GM18520 (cell line): ENCODE results near the gene TPRN.

ENCODE experiments used
- ATAC-seq: cut with Tn5 transposase; IDR thresholded peaks from one replicate; pipeline ENCODE4 v1.9.1; 2021; ENCODE audit not compliant: unreplicated experiment

TPRN gene

GRCh38 chr9:137191245-137191644 lies 9.3 kb downstream of the TPRN start:
- no peak for ATAC-seq

GRCh38 chr9:137190315-137190856 lies 10.2 kb downstream of the TPRN start:
- ATAC-seq: no peak

GRCh38 chr9:137189297-137190295 lies 10.9 kb downstream of the TPRN start:
- no peak for ATAC-seq

GRCh38 chr9:137188490-137189296 lies 11.8 kb downstream of the TPRN start, which contains the start of the genes ANAPC2 and SSNA1:
Gene ANAPC2, minus strand, starts transcription at chr9:137188560. Its CDS starts 28 bp downstream, at chr9:137188532.
Gene SSNA1, plus strand, starts transcription at chr9:137188676. Its CDS starts 51 bp downstream, at chr9:137188727.
- ATAC-seq: peak; percentile 84

GRCh38 chr9:137188086-137188489 lies 12.5 kb downstream of the TPRN start:
- ATAC-seq: no peak

- no peak for ATAC-seq
These were observed 13.2 kb downstream of the TPRN start for GRCh38 chr9:137187386-137187785.

GRCh38 chr9:137186385-137186784 lies 14.2 kb downstream of the TPRN start:
- no peak for ATAC-seq

GRCh38 chr9:137185921-137186320 lies 14.6 kb downstream of the TPRN start:
- ATAC-seq: no peak

- ATAC-seq: no peak
These were observed 15.5 kb downstream of the TPRN start for GRCh38 chr9:137184881-137185660.

GRCh38 chr9:137183980-137184595 lies 16.5 kb downstream of the TPRN start:
- no peak for ATAC-seq

- ATAC-seq: no peak
These were observed 17.7 kb downstream of the TPRN start for GRCh38 chr9:137182836-137183235.

GRCh38 chr9:137181680-137182079 lies 18.9 kb downstream of the TPRN start:
- no peak for ATAC-seq

GRCh38 chr9:137180491-137180890 lies 20.1 kb downstream of the TPRN start:
- no peak for ATAC-seq

GRCh38 chr9:137179761-137180160 lies 20.8 kb downstream of the TPRN start:
- no peak for ATAC-seq

- no peak for ATAC-seq
These were observed 21.5 kb downstream of the TPRN start for GRCh38 chr9:137178939-137179630.

- ATAC-seq: no peak
These were observed 22.2 kb downstream of the TPRN start for GRCh38 chr9:137178201-137178938.

GRCh38 chr9:137176302-137177182 lies 24.0 kb downstream of the TPRN start:
- ATAC-seq: no peak
